Measurements from ENCODE around the gene HECTD3. TPM values are rescaled to one million over a fixed set of nuclear protein-coding genes. Genes with fewer than 3 reads are reported as not detected.
"Not testable (repeated sequence)": the region's sequence is repeated elsewhere in the genome, so short reads cannot be mapped to it uniquely, and the experiment has no call there.

Gene HECTD3
- total RNA-seq, 1 donor from 2014 or later: 32.1 TPM

- TF ChIP-seq CTCF (IDR thresholded peaks at IDR 0.05): no peak
- intact Hi-C loops (cut with DNase I): no loop called here
- Histone ChIP-seq H3K27me3 (no peaks in the 10 kb centered on the region), H3K27ac (no peak overlapping the region), H3K9me3 (no peaks in the 10 kb centered on the region), H3K4me3 (no peak overlapping the region), H3K4me1 (peaks cover 3 to 4% of the 10 kb centered on the region in 2 donors), H3K36me3 (peaks cover 73 to 77% of the 10 kb centered on the region in 2 donors)
- DNase-seq (ENCODE audit: low spot score in 2 of 2): no peak
Measured at GRCh38 chr1:45004281-45004920, 6.7 kb downstream of the HECTD3 start.

- Histone ChIP-seq H3K36me3 (peaks cover 66 to 70% of the 10 kb centered on the region in 2 donors), H3K27me3 (no peaks in the 10 kb centered on the region), H3K4me3 (no peak overlapping the region), H3K9me3 (no peaks in the 10 kb centered on the region), H3K4me1 (no peaks in the 10 kb centered on the region), H3K27ac (no peak overlapping the region)
- TF ChIP-seq CTCF (IDR thresholded peaks at IDR 0.05): no peak
- no peak for DNase-seq (ENCODE audit: low spot score in 2 of 2)
- intact Hi-C loops (cut with DNase I): no loop called here
Measured at GRCh38 chr1:45003741-45004140, 7.4 kb downstream of the HECTD3 start.

DNA sequence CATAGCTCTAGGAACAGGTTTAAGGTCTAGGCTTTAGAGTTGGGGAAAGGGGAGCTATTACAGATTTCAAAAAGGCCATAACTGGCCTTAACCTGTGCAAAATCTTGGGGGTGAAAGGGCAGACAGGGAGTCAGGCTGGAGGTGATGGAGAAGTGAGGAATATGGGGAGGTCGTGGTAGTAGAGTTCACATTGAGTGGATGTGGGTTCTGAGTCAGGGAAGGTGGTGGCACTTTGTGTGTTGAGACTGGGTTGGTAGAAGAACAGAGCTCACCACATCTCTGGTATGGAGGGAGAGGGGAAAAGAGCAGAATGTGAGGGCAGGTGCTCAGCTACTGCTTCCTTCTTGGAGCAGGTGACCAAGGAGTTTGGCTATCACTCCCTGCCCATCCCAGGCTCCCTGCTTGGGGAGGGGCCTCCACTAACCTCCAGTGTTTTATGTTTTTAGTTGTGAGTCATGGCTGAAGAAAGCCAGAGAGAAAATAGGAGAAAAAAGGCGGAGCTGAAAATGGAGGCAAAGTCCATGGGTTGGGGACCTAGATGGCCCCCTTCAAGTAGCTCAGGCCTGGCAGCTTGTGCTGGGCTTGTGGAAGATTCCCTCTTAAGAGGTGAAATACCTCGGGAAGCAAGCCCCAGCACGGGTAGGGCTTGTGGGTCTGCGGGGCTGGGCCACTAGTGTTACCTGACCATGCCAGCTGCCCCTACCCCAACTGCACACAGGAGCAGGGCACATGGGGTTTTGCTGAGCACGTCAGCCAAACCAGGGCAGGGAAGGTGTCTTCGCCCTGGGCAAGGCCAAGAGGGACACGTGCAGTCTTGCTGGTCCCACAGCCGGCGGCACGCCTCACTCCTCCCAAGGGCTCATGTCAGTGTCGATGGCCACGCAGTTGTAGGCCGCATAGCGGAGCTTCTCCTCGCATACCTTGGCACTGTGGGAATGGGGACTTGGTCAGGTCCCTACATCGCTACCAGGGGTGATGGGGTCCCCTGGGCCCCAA lies 8.2 kb downstream of the HECTD3 start:
- no peak for DNase-seq (ENCODE audit: low spot score in 2 of 2)
- no peaks in the 10 kb centered on the region for H3K4me1 ChIP-seq
- H3K4me3 ChIP-seq: no peak overlapping the region
- H3K27me3 ChIP-seq: no peaks in the 10 kb centered on the region
- no peak overlapping the region for H3K27ac ChIP-seq
- H3K9me3 ChIP-seq: no peaks in the 10 kb centered on the region
- intact Hi-C loops (cut with DNase I): no loop called here
- TF ChIP-seq CTCF (IDR thresholded peaks at IDR 0.05): no peak
- H3K36me3 ChIP-seq: peaks cover 58 to 62% of the 10 kb centered on the region in 2 donors

DNA sequence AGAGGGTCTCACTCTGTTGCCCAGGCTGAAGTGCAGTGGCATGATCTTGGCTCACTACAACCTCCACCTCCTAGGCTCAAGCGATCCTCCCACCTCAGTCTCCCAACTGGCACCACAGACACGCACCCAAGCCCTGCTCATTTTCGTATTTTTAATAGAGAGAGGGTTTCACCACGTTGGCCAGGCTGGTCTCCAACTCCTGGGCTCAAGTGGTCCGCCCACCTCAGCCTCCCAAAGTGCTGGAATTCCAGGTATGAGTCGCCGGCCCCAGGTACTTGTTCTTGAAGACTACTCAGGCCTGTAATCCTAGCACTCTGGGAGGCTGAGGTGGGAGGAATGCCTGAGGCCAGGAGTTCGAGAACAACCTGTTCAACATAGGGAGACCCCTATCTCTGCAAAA lies 9.5 kb downstream of the HECTD3 start:
- H3K36me3 ChIP-seq: peaks cover 45 to 48% of the 10 kb centered on the region in 2 donors
- H3K9me3 ChIP-seq; H3K4me1 ChIP-seq; H3K27me3 ChIP-seq; H3K4me3 ChIP-seq; intact Hi-C loops (cut with DNase I); DNase-seq (ENCODE audit: low spot score in 2 of 2): not testable (repeated sequence)
- peak overlapping the region in 1 of 2 donors; percentile 10 for H3K27ac ChIP-seq

- peak overlapping the region; percentile 10 to 34 for H3K27ac ChIP-seq
- H3K27me3 ChIP-seq: no peaks in the 10 kb centered on the region
- intact Hi-C loops (cut with DNase I): no loop called here
- no peak for TF ChIP-seq CTCF (IDR thresholded peaks at IDR 0.05)
- no peak overlapping the region for H3K4me3 ChIP-seq
- DNase-seq (ENCODE audit: low spot score in 2 of 2): no peak
- H3K36me3 ChIP-seq: peaks cover 39 to 43% of the 10 kb centered on the region in 2 donors
- H3K9me3 ChIP-seq: no peaks in the 10 kb centered on the region
- no peaks in the 10 kb centered on the region for H3K4me1 ChIP-seq
Measured at GRCh38 chr1:45001011-45001481, 10.1 kb downstream of the HECTD3 start.

DNA sequence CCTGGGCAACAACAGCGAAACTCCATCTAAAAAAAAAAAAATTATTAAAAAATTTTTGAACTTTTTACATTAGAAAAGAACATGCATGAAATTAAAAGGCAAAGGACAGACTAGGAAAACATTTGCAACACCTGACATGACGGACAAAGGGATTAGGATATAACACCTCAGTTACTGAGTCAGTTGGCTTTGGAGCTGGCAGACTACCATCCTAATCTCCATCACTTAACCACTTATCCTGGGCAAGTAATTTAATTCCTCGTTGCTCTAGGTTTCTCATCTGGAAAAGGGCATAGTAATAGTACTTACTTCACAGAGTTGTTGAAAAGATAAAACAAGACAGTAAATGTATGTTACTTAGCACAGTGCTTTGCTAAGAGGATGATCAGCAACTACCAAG lies 11.9 kb downstream of the HECTD3 start:
- H3K9me3 ChIP-seq: no peaks in the 10 kb centered on the region
- H3K27me3 ChIP-seq: no peaks in the 10 kb centered on the region
- TF ChIP-seq CTCF (IDR thresholded peaks at IDR 0.05): no peak
- no peaks in the 10 kb centered on the region for H3K4me1 ChIP-seq
- H3K27ac ChIP-seq: no peak overlapping the region
- no peak overlapping the region for H3K4me3 ChIP-seq
- intact Hi-C loops (cut with DNase I): no loop called here
- DNase-seq (ENCODE audit: low spot score in 2 of 2): no peak
- peaks cover 21 to 25% of the 10 kb centered on the region in 2 donors for H3K36me3 ChIP-seq
